ENCODE measurements around the gene PLXNA2. TPM values are rescaled to one million over a fixed set of nuclear protein-coding genes. Genes with fewer than 3 reads are reported as not detected.

Gene PLXNA2
- total and polyA plus RNA-seq, 3 donors from 2014 or later = 4.1 to 5.5 (median 4.7) TPM

GRCh38 chr1:208212893-208213292, 31.3 kb downstream of the PLXNA2 start:
- DNase-seq = no peak
- TF ChIP-seq POLR2A (IDR thresholded peaks at IDR 0.05) = no peak
- TF ChIP-seq, protein P1, sequence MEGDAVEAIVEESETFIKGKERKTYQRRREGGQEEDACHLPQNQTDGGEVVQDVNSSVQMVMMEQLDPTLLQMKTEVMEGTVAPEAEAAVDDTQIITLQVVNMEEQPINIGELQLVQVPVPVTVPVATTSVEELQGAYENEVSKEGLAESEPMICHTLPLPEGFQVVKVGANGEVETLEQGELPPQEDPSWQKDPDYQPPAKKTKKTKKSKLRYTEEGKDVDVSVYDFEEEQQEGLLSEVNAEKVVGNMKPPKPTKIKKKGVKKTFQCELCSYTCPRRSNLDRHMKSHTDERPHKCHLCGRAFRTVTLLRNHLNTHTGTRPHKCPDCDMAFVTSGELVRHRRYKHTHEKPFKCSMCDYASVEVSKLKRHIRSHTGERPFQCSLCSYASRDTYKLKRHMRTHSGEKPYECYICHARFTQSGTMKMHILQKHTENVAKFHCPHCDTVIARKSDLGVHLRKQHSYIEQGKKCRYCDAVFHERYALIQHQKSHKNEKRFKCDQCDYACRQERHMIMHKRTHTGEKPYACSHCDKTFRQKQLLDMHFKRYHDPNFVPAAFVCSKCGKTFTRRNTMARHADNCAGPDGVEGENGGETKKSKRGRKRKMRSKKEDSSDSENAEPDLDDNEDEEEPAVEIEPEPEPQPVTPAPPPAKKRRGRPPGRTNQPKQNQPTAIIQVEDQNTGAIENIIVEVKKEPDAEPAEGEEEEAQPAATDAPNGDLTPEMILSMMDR (IDR thresholded peaks at IDR 0.05) = no peak
- intact Hi-C loops (cut with DNase I; ENCODE audit: low total_unique reads) = no loop called here
- no peak overlapping the region for H3K27ac ChIP-seq
- no peaks in the 10 kb centered on the region for H3K9me3 ChIP-seq
- H3K36me3 ChIP-seq (ENCODE audit: low read depth, missing control alignments) = no peaks in the 10 kb centered on the region
- H3K4me1 ChIP-seq = no peaks in the 10 kb centered on the region
- no peaks in the 10 kb centered on the region for H3K27me3 ChIP-seq
- H3K4me3 ChIP-seq = no peak overlapping the region
- WGBS, 2 donors = 96 to 98% methylated on average over 1 of the region's 1 CpG

DNA sequence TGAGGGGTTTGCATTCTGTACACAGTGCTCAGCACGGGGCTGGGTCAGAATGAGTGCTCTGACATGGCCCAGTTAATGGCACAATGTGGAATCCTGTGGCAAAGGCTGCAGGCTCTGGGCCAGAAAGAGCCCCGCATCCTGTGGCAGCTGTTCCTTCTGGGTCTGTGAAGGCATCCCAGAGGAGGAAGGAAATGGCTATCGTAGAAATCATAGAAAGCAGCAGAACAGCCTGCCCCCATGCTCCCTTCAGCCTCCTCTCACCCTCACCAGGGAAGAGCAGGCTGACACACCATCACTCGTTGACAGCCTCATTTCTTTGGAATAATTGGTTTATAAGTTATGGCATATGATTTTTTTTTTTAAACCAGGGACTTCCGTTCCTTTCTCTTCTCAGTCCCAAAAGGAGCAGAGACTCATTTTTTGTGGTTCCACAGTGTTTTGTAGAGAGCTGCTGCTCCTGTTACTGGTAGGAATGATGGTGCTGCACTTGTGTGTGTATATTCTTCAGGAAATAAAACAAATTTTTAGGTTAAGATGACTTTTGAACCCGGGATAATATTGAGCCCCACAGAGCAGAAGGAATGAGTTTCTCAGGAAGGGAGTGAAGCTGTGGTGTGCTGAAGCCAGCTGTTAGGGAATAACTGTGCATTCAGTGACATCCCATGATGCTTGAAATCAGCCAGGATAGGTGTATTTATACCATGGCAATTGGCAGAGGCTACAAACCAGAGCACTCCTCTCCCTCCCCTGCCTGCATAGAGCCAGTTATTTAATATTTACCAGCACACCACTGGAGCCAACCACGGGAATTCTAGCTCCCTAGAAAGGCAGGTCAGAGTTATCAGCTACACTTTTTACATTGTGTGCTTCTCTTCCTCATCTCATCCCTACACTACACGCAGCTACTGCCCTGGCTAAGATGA, 32.0 kb downstream of the PLXNA2 start:
- 74% methylated on average over 8 of the region's 8 CpGs for WGBS, 2 donors
- no peak for DNase-seq
- H3K27ac ChIP-seq = no peak overlapping the region
- no peaks in the 10 kb centered on the region for H3K27me3 ChIP-seq
- no peaks in the 10 kb centered on the region for H3K9me3 ChIP-seq
- no peaks in the 10 kb centered on the region for H3K36me3 ChIP-seq (ENCODE audit: low read depth, missing control alignments)
- H3K4me1 ChIP-seq = no peaks in the 10 kb centered on the region
- intact Hi-C loops (cut with DNase I; ENCODE audit: low total_unique reads) = no loop called here
- no peak for TF ChIP-seq POLR2A (IDR thresholded peaks at IDR 0.05)
- TF ChIP-seq, protein P1 (IDR thresholded peaks at IDR 0.05) = no peak
- no peak overlapping the region for H3K4me3 ChIP-seq

DNA sequence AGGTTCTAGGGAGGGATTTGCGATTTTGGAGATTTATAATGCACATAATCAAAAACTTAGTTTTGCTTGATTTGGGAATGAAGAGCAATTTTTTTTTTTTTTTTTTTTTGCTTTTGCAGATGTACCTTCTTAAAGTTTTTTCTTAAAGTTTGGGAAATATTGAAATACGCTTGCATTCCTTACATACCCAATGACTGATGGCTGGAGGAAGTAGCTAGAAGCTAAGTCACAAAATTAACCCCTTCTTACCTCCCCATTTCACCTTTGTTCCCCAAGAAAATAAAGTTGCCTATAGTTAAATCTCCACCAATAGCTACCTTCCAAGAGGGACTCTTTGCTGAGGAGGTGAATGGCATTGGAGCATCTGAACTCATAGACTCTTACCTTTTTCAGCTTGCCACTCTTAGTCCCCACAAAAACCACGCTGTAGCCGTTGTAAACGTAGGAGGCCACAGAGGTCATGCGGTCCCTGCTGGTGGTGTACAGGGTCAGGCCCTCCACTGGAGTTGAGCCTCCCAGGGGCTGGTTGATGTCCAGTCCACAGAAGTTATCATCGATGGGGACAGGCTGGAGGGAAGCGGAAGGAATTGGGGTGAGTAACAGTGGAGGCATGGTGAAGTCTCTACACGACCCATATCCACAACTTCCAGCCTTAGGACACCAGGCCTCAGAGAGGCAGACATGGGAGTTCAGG, 34.1 kb downstream of the PLXNA2 start:
- H3K27ac ChIP-seq = no peak overlapping the region
- DNase-seq = no peak
- no peaks in the 10 kb centered on the region for H3K27me3 ChIP-seq
- no peaks in the 10 kb centered on the region for H3K9me3 ChIP-seq
- intact Hi-C loops (cut with DNase I; ENCODE audit: low total_unique reads) = no loop called here
- WGBS, 2 donors = 90 to 93% methylated on average over 9 of the region's 9 CpGs
- TF ChIP-seq POLR2A (IDR thresholded peaks at IDR 0.05) = no peak
- TF ChIP-seq, protein P1 (IDR thresholded peaks at IDR 0.05) = no peak
- no peaks in the 10 kb centered on the region for H3K36me3 ChIP-seq (ENCODE audit: low read depth, missing control alignments)
- no peak overlapping the region for H3K4me3 ChIP-seq
- H3K4me1 ChIP-seq = no peaks in the 10 kb centered on the region

DNA sequence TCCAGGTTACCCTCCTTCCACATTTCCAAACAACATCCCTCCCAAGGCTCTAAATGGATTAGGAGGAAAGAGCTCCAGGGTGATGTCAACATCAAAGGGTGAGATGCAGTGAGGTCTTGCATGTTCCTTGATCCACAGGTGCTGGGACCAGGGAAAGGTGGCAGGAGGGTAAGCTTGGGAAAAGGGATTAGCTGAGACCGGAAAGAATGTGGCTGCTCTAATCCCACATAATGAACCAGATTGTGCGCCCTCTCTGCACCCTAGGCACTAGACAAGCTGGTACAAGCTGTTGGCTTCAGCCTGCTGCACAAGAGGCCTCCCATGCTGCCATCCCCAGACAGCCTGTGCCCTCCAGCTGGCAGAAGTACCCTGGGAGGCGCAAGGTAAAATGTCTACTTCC, 34.9 kb downstream of the PLXNA2 start:
- intact Hi-C loops (cut with DNase I; ENCODE audit: low total_unique reads) = no loop called here
- H3K9me3 ChIP-seq = no peaks in the 10 kb centered on the region
- WGBS, 2 donors = 67 to 75% methylated on average over 3 of the region's 3 CpGs
- no peaks in the 10 kb centered on the region for H3K4me1 ChIP-seq
- no peak overlapping the region for H3K4me3 ChIP-seq
- no peak overlapping the region for H3K27ac ChIP-seq
- no peaks in the 10 kb centered on the region for H3K27me3 ChIP-seq
- H3K36me3 ChIP-seq (ENCODE audit: low read depth, missing control alignments) = no peaks in the 10 kb centered on the region
- DNase-seq = no peak
- TF ChIP-seq, protein P1 (IDR thresholded peaks at IDR 0.05) = no peak
- no peak for TF ChIP-seq POLR2A (IDR thresholded peaks at IDR 0.05)
